A549 treated with AZD2906 at 1 μM for 4 hours (cell line): ENCODE data around the gene ZNF17. TPM values are rescaled to one million over a fixed set of nuclear protein-coding genes. Genes with fewer than 3 reads are reported as not detected.

Experiments
- total RNA-seq: library from RNA; stranded (reverse); fragments of 200-300 nt; extraction: Qiagen RNA extraction; gene quantifications from 5 replicates; pipeline ENCODE4 v1.2.3, GENCODE V29; 2022

The ZNF17 gene
- total RNA-seq = 4.3 to 7.3 TPM (median 5.2 TPM) in 5 replicates

DNA sequence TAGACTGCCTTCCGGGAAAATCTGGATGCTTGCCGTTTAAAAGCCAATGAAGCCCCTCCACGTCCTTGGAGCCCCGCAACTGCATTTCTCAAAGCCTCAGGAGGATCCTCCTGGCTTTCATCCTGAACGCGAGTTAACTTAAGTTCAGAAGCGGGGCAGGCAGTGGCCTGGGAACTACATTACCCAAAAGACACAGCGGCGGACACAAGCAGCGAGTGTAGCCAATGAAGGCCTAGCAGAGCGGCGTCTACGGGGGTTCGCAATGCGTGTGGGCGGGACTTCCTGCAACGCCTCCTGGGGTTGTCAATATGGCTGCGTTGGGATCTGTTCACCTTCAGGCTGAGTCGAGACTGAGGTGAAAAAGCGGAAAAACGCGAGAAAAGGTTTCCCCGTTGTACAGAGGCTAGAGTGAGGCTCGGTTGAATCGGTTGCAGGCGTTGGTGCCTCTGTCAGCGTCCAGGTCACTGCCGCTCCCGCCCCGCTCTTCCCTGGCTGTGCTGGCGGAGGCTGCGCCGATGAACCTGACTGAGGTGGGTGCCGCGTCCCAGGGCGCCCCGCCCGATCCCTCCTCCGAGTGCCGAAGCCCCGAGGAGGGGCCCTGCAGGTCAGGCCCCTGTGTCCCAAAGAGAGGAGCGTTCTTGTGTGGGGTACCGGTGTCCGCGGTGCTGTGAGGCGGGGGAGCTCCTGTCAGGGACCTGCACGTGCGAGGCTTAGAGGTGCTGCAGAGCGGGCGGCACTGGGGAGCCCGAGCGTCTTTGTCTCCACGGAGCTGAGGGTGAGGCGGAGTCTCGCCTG is at the start of gene ZNF17:
Gene ZNF17, plus strand, starts transcription at position 285 of the 795 bp plus-strand sequence. CDS start 2,455 bp downstream, outside the sequence.

DNA sequence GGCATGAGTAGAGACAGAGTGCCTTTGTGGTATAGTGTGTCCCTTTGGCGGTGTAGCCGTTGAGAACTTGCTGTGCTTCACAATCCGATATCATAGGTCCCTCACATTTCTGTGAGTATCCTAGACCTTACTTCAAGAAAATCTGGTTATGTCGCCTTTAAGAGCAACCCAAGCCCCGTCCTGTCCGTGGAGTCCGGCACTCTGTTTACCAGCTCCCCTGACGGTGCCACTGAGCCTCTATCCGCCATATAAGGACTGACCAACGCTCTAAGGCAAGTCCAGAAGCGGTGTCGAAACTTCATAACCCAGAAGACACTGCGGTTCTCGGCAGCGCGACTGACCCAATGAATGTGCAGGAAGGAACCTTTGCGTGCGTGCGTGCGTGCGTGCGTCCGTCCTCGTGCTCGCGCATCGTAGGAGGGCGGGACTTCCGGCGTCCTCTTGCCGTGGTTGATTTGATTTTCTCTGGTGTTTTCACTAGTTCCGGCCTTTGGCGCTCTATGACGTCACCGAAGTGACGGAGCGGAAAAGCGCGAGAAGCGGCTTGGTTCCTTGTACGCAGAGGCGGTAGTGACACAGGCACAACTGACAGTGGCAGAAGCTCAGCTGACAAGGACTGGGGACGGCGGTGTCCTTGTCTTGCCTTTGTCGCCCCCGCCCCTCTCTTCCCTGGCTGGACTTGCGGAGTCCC is 47.8 kb upstream of the ZNF17 start, which contains the start of the genes TRAPPC2B and ZNF547:
Gene TRAPPC2B, plus strand, starts transcription at position 555 of the 691 bp plus-strand sequence. CDS start 1,283 bp downstream, outside the sequence.
Gene ZNF547, plus strand, starts transcription at position 555 of the 691 bp plus-strand sequence. CDS start 5,005 bp downstream, outside the sequence.

DNA sequence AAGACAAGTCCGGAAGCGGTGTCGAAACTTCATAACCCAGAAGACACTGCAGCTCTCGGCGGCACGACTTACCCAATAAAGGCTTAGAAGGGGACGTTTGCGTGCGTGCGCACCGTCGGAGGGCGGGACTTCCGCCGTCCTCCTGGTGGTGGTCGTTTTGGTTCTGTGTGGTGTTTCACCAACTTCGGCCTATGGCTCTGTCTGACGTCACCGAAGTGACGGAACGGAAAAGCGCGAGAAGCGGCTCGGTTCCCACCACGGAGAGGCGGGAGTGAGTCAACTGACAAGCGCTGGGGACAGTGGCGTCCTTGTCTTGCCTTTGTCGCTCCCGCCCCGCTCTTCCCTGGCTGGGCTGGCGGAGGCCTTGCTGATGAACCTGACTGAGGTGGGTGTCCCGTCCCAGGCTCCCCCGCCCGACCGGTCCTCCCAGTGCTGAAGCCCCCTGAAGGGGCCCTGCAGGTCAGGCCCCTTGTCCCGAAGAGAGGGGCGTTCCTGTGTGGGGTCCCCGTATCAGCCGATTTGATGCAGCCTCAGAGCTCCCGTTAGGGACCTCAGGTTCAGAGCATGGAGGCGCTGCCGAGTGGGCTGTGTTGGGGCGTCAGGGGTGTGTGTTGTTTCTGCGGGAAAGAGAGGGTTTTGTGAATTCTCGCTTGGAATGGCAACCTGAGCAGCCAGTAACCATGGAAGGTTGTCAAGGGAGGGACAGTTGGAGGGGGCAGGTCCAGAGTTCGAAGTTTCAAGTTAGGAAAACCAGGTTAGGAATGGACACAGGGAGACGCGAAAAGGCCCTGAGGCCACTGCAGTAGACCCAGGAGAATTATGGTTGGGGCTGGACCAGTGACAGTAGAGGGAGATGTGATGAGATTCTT is 21.0 kb upstream of the ZNF17 start, which contains the start of gene ZNF548:
Gene ZNF548, plus strand, starts transcription at position 125 of the 869 bp plus-strand sequence. Its CDS starts 246 bp downstream, at position 371.

DNA sequence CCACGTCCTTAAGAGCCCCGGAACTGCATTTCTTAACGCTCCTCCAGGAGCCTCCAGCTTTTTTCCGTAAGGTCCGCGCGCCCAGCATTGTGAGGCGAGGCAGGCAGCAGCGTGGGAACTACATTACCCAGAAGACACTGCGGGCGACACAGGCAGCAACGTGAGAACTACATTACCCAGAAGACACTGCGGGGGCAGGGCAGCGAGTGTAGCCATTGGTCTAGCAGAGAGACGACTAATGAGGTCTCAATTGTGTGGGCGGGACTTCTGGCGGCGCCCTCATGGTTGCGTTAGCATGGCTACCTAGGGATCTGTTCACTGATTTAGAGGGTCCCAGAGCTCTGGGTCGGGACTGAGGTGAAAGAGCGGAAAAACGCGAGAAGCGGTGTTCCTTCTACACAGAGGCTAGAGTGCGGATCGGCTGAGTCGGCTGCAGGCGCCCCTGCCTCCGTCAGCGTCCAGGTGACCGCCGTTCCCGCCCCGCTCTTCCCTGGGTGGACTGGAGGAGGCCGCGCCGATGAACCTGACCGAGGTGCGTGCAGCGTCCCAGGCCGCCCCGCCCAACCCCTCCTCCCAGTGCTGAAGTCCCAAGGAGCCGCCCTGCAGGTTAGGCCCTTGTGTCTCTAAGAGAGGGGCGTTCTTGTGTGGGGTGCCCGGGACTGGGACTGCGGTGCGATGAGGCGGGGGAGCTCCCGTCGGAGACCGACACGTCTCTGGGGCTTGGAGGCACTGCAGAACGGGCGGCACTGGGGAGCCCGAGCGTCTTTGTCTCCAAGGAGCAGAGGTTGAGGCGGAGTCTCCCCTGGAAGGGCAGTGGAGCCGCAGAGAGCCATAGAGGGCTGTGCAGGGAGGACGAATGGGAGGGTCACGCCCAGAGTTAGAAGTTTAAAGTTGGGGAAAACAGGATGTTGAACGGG is 24.4 kb downstream of the ZNF17 start, which contains the start of gene ZNF749:
Gene ZNF749, plus strand, starts transcription at position 264 of the 917 bp plus-strand sequence. Its CDS starts 254 bp downstream, at position 518.

Other genes starting within 250 kb of the ZNF17 start
- gene DUXA, start 243.7 kb upstream of the ZNF17 start, total RNA-seq = 0.09 TPM in 1 of 5 replicates, not detected in the others
- gene ZNF264, start 219.7 kb upstream of the ZNF17 start, total RNA-seq = 8.0 to 9.0 TPM (median 8.5 TPM) in 5 replicates
- 0.23 to 0.55 TPM (median 0.32 TPM) in 5 replicates for gene AURKC, start 180.1 kb upstream of the ZNF17 start, total RNA-seq
- gene ZNF805, start 170.5 kb upstream of the ZNF17 start, total RNA-seq = 1.4 to 2.9 TPM (median 1.9 TPM) in 5 replicates
- gene ZNF460, start 130.7 kb upstream of the ZNF17 start, total RNA-seq = 0.84 to 1.2 TPM (median 0.95 TPM) in 5 replicates
- gene ZNF543, start 90.7 kb upstream of the ZNF17 start, total RNA-seq = 1.3 to 2.0 TPM (median 1.4 TPM) in 5 replicates
- 1.8 to 2.5 TPM (median 2.0 TPM) in 5 replicates for gene ZNF304, start 59.9 kb upstream of the ZNF17 start, total RNA-seq
- 12.7 to 15.4 TPM (median 14.8 TPM) in 5 replicates for gene TRAPPC2B, start 47.6 kb upstream of the ZNF17 start, total RNA-seq
- gene ZNF547, start 47.6 kb upstream of the ZNF17 start, total RNA-seq = 1.00 to 1.9 TPM (median 1.1 TPM) in 5 replicates
- gene ZNF548, start 21.3 kb upstream of the ZNF17 start, total RNA-seq = 2.9 to 4.1 TPM (median 3.7 TPM) in 5 replicates
- gene ZNF749, start 24.2 kb downstream of the ZNF17 start, total RNA-seq = 14.6 to 15.7 TPM (median 15.2 TPM) in 5 replicates
- gene VN1R1, start 46.0 kb downstream of the ZNF17 start, total RNA-seq = 0.03 to 0.07 TPM (median 0.05 TPM) in 4 of 5 replicates, not detected in the other
- gene ZNF772, start 66.4 kb downstream of the ZNF17 start, total RNA-seq = 0.85 to 1.8 TPM (median 1.6 TPM) in 5 replicates
- 5.6 to 7.5 TPM (median 6.5 TPM) in 5 replicates for gene ZNF419, start 76.6 kb downstream of the ZNF17 start, total RNA-seq
- gene ZNF773, start 88.8 kb downstream of the ZNF17 start, total RNA-seq = 4.4 to 6.5 TPM (median 5.2 TPM) in 5 replicates
- 1.3 to 2.0 TPM (median 1.6 TPM) in 5 replicates for gene ZNF549, start 116.2 kb downstream of the ZNF17 start, total RNA-seq
- gene ZNF550, start 148.7 kb downstream of the ZNF17 start, total RNA-seq = 2.8 to 3.9 TPM (median 3.4 TPM) in 5 replicates
- gene ZNF416, start 167.8 kb downstream of the ZNF17 start, total RNA-seq = 3.9 to 4.7 TPM (median 4.4 TPM) in 5 replicates
- 0.07 TPM in 1 of 5 replicates, not detected in the others for gene ZIK1, start 173.0 kb downstream of the ZNF17 start, total RNA-seq
- gene ZNF530, start 188.7 kb downstream of the ZNF17 start, total RNA-seq = 4.8 to 6.2 TPM (median 5.4 TPM) in 5 replicates
- gene ZNF134, start 203.1 kb downstream of the ZNF17 start, total RNA-seq = 7.3 to 9.0 TPM (median 8.3 TPM) in 5 replicates
- 5.3 to 6.4 TPM (median 6.2 TPM) in 5 replicates for gene ZNF211, start 222.0 kb downstream of the ZNF17 start, total RNA-seq